GM12892 (cell line): Measurements from ENCODE around the gene PRMT6.

Source experiments
- POLR2A ChIP-seq: IDR thresholded peaks from 2 replicates; pipeline ENCODE4 v1.6.1; 2011; ENCODE audit warnings: low read depth, low read length, control low read depth
- POLR2AphosphoS5 ChIP-seq: IDR thresholded peaks from 2 replicates; pipeline ENCODE4 v1.6.1; 2011; ENCODE audit warnings: low read depth, low read length, control low read depth

DNA sequence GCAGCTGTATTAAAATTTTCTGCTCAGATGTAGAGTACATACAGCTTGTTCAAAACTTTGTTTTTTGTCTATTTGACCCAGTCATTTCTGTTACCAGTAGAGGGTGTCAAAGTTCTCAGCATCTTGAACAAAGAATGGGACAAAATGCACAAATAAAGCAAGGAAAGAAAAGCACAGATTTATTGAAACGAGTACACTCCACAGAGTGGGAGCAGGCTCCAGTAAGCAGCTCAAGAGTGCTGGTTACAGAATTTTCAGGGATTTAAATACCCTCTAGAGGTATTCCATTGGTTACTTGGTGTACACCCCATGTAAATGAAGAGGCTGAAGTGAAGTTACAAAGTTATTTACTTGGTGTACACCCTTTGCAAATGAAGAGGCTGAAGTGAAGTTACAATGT, 8.9 kb upstream of the PRMT6 start:
- TF ChIP-seq POLR2AphosphoS5 (no peak), POLR2A (no peak)
